Measurements from ENCODE around the gene AUH. TPM values are rescaled to one million over a fixed set of nuclear protein-coding genes. Genes with fewer than 3 reads are reported as not detected.

The AUH gene
- total RNA-seq, 1 experiment from 2014 or later = 15.1 TPM

- in situ Hi-C loops (cut with HindIII; ENCODE audit: low sequenced_read_pairs) = no loop called here
- DNase-seq (ENCODE audit: low spot score) = no peak
These were observed 56.0 kb downstream of the AUH start for GRCh38 chr9:91305596-91306295.

GRCh38 chr9:91303741-91304415 lies 57.8 kb downstream of the AUH start:
- DNase-seq (ENCODE audit: low spot score) = no peak
- in situ Hi-C loops (cut with HindIII; ENCODE audit: low sequenced_read_pairs) = no loop called here

GRCh38 chr9:91302831-91303230 lies 58.9 kb downstream of the AUH start:
- in situ Hi-C loops (cut with HindIII; ENCODE audit: low sequenced_read_pairs) = no loop called here
- DNase-seq (ENCODE audit: low spot score) = peak; percentile 62

GRCh38 chr9:91301161-91301560 lies 60.6 kb downstream of the AUH start:
- no peak for DNase-seq (ENCODE audit: low spot score)
- in situ Hi-C loops (cut with HindIII; ENCODE audit: low sequenced_read_pairs) = no loop called here

GRCh38 chr9:91298311-91298710 lies 63.4 kb downstream of the AUH start:
- in situ Hi-C loops (cut with HindIII; ENCODE audit: low sequenced_read_pairs) = no loop called here

GRCh38 chr9:91297306-91297705 lies 64.4 kb downstream of the AUH start:
- in situ Hi-C loops (cut with HindIII; ENCODE audit: low sequenced_read_pairs) = no loop called here

More at GRCh38 chr9:91298311-91298710, 63.4 kb downstream of the AUH start:
- DNase-seq (ENCODE audit: low spot score) = peak; percentile 14

GRCh38 chr9:91296354-91296753 lies 65.4 kb downstream of the AUH start:
- no peak for DNase-seq (ENCODE audit: low spot score)
- in situ Hi-C loops (cut with HindIII; ENCODE audit: low sequenced_read_pairs) = no loop called here

More at GRCh38 chr9:91297306-91297705, 64.4 kb downstream of the AUH start:
- no peak for DNase-seq (ENCODE audit: low spot score)

- no peak for DNase-seq (ENCODE audit: low spot score)
- in situ Hi-C loops (cut with HindIII; ENCODE audit: low sequenced_read_pairs) = no loop called here
These were observed 66.4 kb downstream of the AUH start for GRCh38 chr9:91295357-91295756.

- DNase-seq (ENCODE audit: low spot score) = no peak
- in situ Hi-C loops (cut with HindIII; ENCODE audit: low sequenced_read_pairs) = no loop called here
These were observed 69.9 kb downstream of the AUH start for GRCh38 chr9:91291866-91292265.

- in situ Hi-C loops (cut with HindIII; ENCODE audit: low sequenced_read_pairs) = no loop called here
- peak; percentile 27 for DNase-seq (ENCODE audit: low spot score)
These were observed 72.5 kb downstream of the AUH start for GRCh38 chr9:91289244-91289643.

GRCh38 chr9:91285729-91286353 lies 75.9 kb downstream of the AUH start:
- peak; percentile 30 for DNase-seq (ENCODE audit: low spot score)
- in situ Hi-C loops (cut with HindIII; ENCODE audit: low sequenced_read_pairs) = no loop called here

GRCh38 chr9:91282292-91282691 lies 79.4 kb downstream of the AUH start:
- in situ Hi-C loops (cut with HindIII; ENCODE audit: low sequenced_read_pairs) = no loop called here
- no peak for DNase-seq (ENCODE audit: low spot score)

- no peak for DNase-seq (ENCODE audit: low spot score)
- in situ Hi-C loops (cut with HindIII; ENCODE audit: low sequenced_read_pairs) = no loop called here
These were observed 82.2 kb downstream of the AUH start for GRCh38 chr9:91279296-91280204.

- no peak for DNase-seq (ENCODE audit: low spot score)
- in situ Hi-C loops (cut with HindIII; ENCODE audit: low sequenced_read_pairs) = no loop called here
These were observed 85.2 kb downstream of the AUH start for GRCh38 chr9:91276513-91276912.

- DNase-seq (ENCODE audit: low spot score) = peak; percentile 39
- in situ Hi-C loops (cut with HindIII; ENCODE audit: low sequenced_read_pairs) = no loop called here
These were observed 86.1 kb downstream of the AUH start for GRCh38 chr9:91275655-91276054.

GRCh38 chr9:91274949-91275492 lies 86.7 kb downstream of the AUH start:
- no peak for DNase-seq (ENCODE audit: low spot score)
- in situ Hi-C loops (cut with HindIII; ENCODE audit: low sequenced_read_pairs) = no loop called here

- DNase-seq (ENCODE audit: low spot score) = no peak
- in situ Hi-C loops (cut with HindIII; ENCODE audit: low sequenced_read_pairs) = no loop called here
These were observed 87.7 kb downstream of the AUH start for GRCh38 chr9:91273853-91274552.

- no peak for DNase-seq (ENCODE audit: low spot score)
- in situ Hi-C loops (cut with HindIII; ENCODE audit: low sequenced_read_pairs) = no loop called here
These were observed 90.6 kb downstream of the AUH start for GRCh38 chr9:91271156-91271555.
